Parietal lobe (tissue), 1 donor: ENCODE results near the gene CBX2. TPM values are rescaled to one million over a fixed set of nuclear protein-coding genes. Genes with fewer than 3 reads are reported as not detected.

Experiments used
- total RNA-seq: library from RNA; depleted of rRNA; stranded (reverse); fragments of >200 nt; gene quantifications from one replicate; pipeline ENCODE4 v1.2.3, GENCODE V29; 2014

CBX2 gene
- total RNA-seq, result 18.2 TPM

DNA sequence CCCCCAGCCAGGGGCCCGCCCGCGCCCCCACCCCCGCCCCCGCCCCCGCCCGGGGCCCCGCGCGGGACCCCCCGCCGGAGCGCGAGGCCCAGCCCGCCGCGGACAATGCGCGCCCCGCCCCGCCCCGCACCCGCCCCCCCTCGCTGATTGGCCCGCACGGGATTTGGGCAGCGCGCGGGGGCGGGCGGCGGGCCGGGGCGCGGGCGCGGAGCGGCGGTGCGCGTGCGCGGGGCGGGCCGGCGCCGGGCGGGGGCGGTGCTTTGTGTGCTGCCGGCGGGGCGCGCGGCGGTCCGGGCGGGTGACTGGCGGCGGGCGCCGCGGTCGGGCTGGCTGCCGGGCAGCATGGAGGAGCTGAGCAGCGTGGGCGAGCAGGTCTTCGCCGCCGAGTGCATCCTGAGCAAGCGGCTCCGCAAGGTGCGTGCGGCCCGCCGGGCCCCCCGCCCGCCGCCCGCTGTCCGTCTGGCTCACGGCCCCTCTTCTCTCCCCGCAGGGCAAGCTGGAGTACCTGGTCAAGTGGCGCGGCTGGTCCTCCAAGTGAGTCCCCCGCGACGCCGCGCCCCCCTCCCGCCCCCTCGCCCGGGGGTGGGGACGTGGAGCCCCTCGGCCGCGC lies at the start of gene CBX2:
CBX2 (plus strand) TSS at position 255 of the 610 bp plus-strand sequence; CDS start at position 343, 88 bp downstream.

DNA sequence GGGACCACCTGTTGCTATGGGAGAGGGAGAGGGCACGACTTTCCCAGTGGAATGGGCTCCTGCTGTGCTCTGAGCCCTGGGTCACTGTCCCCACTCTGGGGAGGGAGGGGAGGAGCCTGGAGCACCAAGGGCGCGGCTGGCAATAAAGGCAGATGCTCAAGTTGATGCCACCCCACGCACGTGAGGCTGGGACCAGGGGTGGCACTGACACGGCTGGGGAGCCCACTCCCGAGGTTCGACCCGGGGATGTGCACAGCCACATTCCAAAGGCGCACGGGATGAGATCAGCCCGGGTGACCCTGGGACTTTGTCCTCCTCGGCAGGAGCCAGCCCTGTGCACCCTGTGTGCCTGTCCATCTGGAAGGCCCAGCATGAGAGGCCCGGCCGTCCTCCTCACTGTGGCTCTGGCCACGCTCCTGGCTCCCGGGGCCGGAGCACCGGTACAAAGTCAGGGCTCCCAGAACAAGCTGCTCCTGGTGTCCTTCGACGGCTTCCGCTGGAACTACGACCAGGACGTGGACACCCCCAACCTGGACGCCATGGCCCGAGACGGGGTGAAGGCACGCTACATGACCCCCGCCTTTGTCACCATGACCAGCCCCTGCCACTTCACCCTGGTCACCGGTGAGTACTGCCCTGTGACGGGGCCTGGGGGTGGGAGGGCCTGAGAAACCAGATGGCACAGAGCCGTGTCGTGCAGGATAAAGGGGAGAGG lies 47.0 kb upstream of the CBX2 start, which contains the start of gene ENPP7:
ENPP7 (plus strand) TSS at position 175 of the 715 bp plus-strand sequence; CDS start at position 372, 197 bp downstream.

DNA sequence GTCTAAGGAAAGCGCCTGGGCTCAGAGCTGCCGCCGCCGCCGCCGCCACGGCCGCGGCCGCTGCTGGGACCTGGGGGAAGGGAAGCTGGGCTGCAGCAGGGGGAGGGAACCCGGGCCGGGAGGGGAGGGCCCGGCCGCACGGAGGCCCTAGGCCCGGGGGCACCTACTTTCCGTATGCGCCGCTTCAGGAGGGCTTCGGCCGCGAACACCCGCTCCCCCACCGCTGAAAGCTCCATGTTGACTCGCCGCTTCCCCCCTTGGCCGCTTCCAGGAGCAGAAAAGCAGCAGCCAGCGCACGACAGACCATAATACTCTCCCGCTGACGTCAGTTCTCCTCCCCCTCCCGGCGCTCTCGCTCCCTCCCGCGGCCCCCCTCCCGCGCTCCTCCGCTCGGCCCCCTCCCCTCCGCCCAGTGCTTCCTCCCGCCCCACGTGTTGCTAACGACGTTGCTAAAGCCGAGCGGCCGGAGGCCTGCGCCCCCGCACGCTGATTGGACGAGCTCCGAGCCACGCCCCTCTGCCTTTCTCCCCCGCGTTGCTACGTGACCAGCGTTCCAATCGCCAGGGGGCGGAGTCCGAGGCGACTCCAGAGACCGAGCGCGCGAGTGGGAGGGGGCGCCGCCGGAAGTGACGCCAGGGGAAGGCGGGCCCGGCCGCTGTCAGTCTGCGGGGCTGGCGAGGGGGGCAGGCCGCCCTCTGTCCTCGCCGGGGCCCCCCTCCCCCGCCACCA lies 19.0 kb downstream of the CBX2 start, which contains the start of gene CBX8:
CBX8 (minus strand) TSS at position 315 of the 729 bp plus-strand sequence; CDS start at position 236, 79 bp downstream.

Other genes with a start within 250 kb of the CBX2 start
- 14.1 TPM for gene RBFOX3, start 167.1 kb upstream of the CBX2 start, total RNA-seq
- not detected for gene ENPP7, start 47.2 kb upstream of the CBX2 start, total RNA-seq
- 5.9 TPM for gene CBX8, start 18.9 kb downstream of the CBX2 start, total RNA-seq
- 20.7 TPM for gene CBX4, start 61.3 kb downstream of the CBX2 start, total RNA-seq